Activated T-helper 1 cell treated with anti-CD3 and anti-CD28 coated beads, Interleukin-12 subunit alpha, Interleukin-12 subunit beta, Interleukin-2, Interleukin-4 antibody, amounts not matched to agents 30 ng/mL and 10 ng/mL and 1 ng/mL, durations not matched to agents 14 hours and 24 hours and 36 hours (primary cell): ENCODE data around the gene TNFAIP2. TPM values are rescaled to one million over a fixed set of nuclear protein-coding genes. Genes with fewer than 3 reads are reported as not detected.
"Not testable (repeated sequence)": the region's sequence is repeated elsewhere in the genome, so short reads cannot be mapped to it uniquely, and the experiment has no call there.

Experiments
- DNase-seq: peaks from one replicate; pipeline ENCODE4 v3.0.0; 2021; ENCODE audit warnings: low spot score
- H3K27ac Mint-ChIP-seq: one replicate; pipeline ENCODE4 v1.8.0; 2021; ENCODE audit warnings: mild to moderate bottlenecking, mixed read lengths
- H3K27me3 Mint-ChIP-seq: one replicate; pipeline ENCODE4 v1.8.0; 2022; ENCODE audit warnings: mild to moderate bottlenecking, moderate library complexity, mixed read lengths; ENCODE audit not compliant: insufficient read depth
- H3K36me3 Mint-ChIP-seq: one replicate; pipeline ENCODE4 v1.8.0; 2021; ENCODE audit warnings: low read depth, mixed read lengths
- H3K4me1 Mint-ChIP-seq: one replicate; pipeline ENCODE4 v1.8.0; 2021; ENCODE audit warnings: low read depth, mixed read lengths
- H3K4me3 Mint-ChIP-seq: one replicate; pipeline ENCODE4 v1.8.0; 2021; ENCODE audit warnings: mild to moderate bottlenecking, moderate library complexity, mixed read lengths
- H3K9me3 Mint-ChIP-seq: one replicate; pipeline ENCODE4 v1.8.0; 2021; ENCODE audit warnings: mixed read lengths
- intact Hi-C: fragments of 100-400 bp; cut with micrococcal nuclease; formaldehyde crosslinking; loops from one replicate; pipeline ENCODE4 v1.15.1; 2024
- total RNA-seq: library from RNA; stranded (reverse); gene quantifications from 2 replicates; pipeline ENCODE4 v1.2.3, GENCODE V29; 2022

The TNFAIP2 gene
- total RNA-seq, 1 donor from 2014 or later, result 2.3 TPM

- no peak overlapping the region for H3K27ac Mint-ChIP-seq
- no peaks in the 10 kb centered on the region for H3K9me3 Mint-ChIP-seq
- intact Hi-C loops, result loop anchor here (1.0 to 2.0 kb wide), 3 partner anchors 35 to 187 kb away; no protein-coding TSS in a partner anchor
- no peak for DNase-seq
- no peak overlapping the region for H3K4me3 Mint-ChIP-seq
- peaks cover 38% of the 10 kb centered on the region for H3K27me3 Mint-ChIP-seq
- H3K36me3 Mint-ChIP-seq, result no peaks in the 10 kb centered on the region
- peaks cover 5% of the 10 kb centered on the region for H3K4me1 Mint-ChIP-seq
These were observed 17.6 kb upstream of the TNFAIP2 start for GRCh38 chr14:103105580-103106150.

- DNase-seq, result no peak
- Mint-ChIP-seq H3K36me3 (no peaks in the 10 kb centered on the region), H3K27ac (no peak overlapping the region), H3K4me3 (no peak overlapping the region), H3K27me3 (peaks cover 23% of the 10 kb centered on the region), H3K9me3 (no peaks in the 10 kb centered on the region), H3K4me1 (peaks cover 5% of the 10 kb centered on the region)
- intact Hi-C loops, result no loop called here
These were observed 15.8 kb upstream of the TNFAIP2 start for GRCh38 chr14:103107455-103107854.

GRCh38 chr14:103107941-103108748, 15.1 kb upstream of the TNFAIP2 start:
- Mint-ChIP-seq H3K9me3 (no peaks in the 10 kb centered on the region), H3K4me3 (no peak overlapping the region), H3K27me3 (peaks cover 18% of the 10 kb centered on the region), H3K4me1 (peaks cover 8% of the 10 kb centered on the region), H3K27ac (no peak overlapping the region), H3K36me3 (no peaks in the 10 kb centered on the region)
- no peak for DNase-seq
- intact Hi-C loops, result no loop called here

GRCh38 chr14:103108749-103109207, 14.5 kb upstream of the TNFAIP2 start:
- H3K4me3 Mint-ChIP-seq, result no peak overlapping the region
- no peak overlapping the region for H3K27ac Mint-ChIP-seq
- intact Hi-C loops, result no loop called here
- H3K4me1 Mint-ChIP-seq, result peaks cover 9% of the 10 kb centered on the region
- no peaks in the 10 kb centered on the region for H3K36me3 Mint-ChIP-seq
- H3K9me3 Mint-ChIP-seq, result no peaks in the 10 kb centered on the region
- DNase-seq, result peak; percentile 21
- H3K27me3 Mint-ChIP-seq, result peaks cover 12% of the 10 kb centered on the region

- Mint-ChIP-seq H3K4me3 (no peak overlapping the region), H3K4me1 (peaks cover 12% of the 10 kb centered on the region), H3K27me3 (peaks cover 11% of the 10 kb centered on the region), H3K36me3 (no peaks in the 10 kb centered on the region), H3K27ac (no peak overlapping the region), H3K9me3 (no peaks in the 10 kb centered on the region)
- intact Hi-C loops, result no loop called here
- no peak for DNase-seq
These were observed 13.5 kb upstream of the TNFAIP2 start for GRCh38 chr14:103109535-103110441.

GRCh38 chr14:103110681-103111231, 12.5 kb upstream of the TNFAIP2 start:
- Mint-ChIP-seq H3K27me3 (peaks cover 6% of the 10 kb centered on the region), H3K36me3 (no peaks in the 10 kb centered on the region), H3K27ac (no peak overlapping the region), H3K4me1 (peaks cover 12% of the 10 kb centered on the region), H3K4me3 (no peak overlapping the region), H3K9me3 (no peaks in the 10 kb centered on the region)
- DNase-seq, result no peak
- intact Hi-C loops, result no loop called here

- intact Hi-C loops, result no loop called here
- Mint-ChIP-seq H3K27ac (no peak overlapping the region), H3K36me3 (no peaks in the 10 kb centered on the region), H3K9me3 (no peaks in the 10 kb centered on the region), H3K4me3 (no peak overlapping the region), H3K4me1 (peaks cover 12% of the 10 kb centered on the region), H3K27me3 (peaks cover 5% of the 10 kb centered on the region)
- no peak for DNase-seq
These were observed 11.9 kb upstream of the TNFAIP2 start for GRCh38 chr14:103111232-103111868.

- no peaks in the 10 kb centered on the region for H3K27me3 Mint-ChIP-seq
- peaks cover 12% of the 10 kb centered on the region for H3K4me1 Mint-ChIP-seq
- no peaks in the 10 kb centered on the region for H3K36me3 Mint-ChIP-seq
- no peak overlapping the region for H3K27ac Mint-ChIP-seq
- H3K4me3 Mint-ChIP-seq, result no peak overlapping the region
- intact Hi-C loops, result no loop called here
- DNase-seq, result no peak
- no peaks in the 10 kb centered on the region for H3K9me3 Mint-ChIP-seq
These were observed 10.6 kb upstream of the TNFAIP2 start for GRCh38 chr14:103112400-103113243.

- no peaks in the 10 kb centered on the region for H3K9me3 Mint-ChIP-seq
- H3K4me3 Mint-ChIP-seq, result no peak overlapping the region
- intact Hi-C loops, result no loop called here
- H3K36me3 Mint-ChIP-seq, result no peaks in the 10 kb centered on the region
- H3K27me3 Mint-ChIP-seq, result no peaks in the 10 kb centered on the region
- H3K27ac Mint-ChIP-seq, result no peak overlapping the region
- H3K4me1 Mint-ChIP-seq, result peaks cover 12% of the 10 kb centered on the region
- DNase-seq, result no peak
These were observed 10.0 kb upstream of the TNFAIP2 start for GRCh38 chr14:103113303-103113702.

GRCh38 chr14:103113774-103114173, 9.5 kb upstream of the TNFAIP2 start:
- no peaks in the 10 kb centered on the region for H3K27me3 Mint-ChIP-seq

GRCh38 chr14:103115086-103115679, 8.1 kb upstream of the TNFAIP2 start:
- H3K27me3 Mint-ChIP-seq, H3K36me3 Mint-ChIP-seq, H3K9me3 Mint-ChIP-seq, intact Hi-C loops, DNase-seq: not testable (repeated sequence)
- H3K4me1 Mint-ChIP-seq, result peaks cover 12% of the 10 kb centered on the region
- H3K27ac Mint-ChIP-seq, result peak overlapping the region; percentile 3
- H3K4me3 Mint-ChIP-seq, result peak overlapping the region; percentile 56

More at GRCh38 chr14:103113774-103114173, 9.5 kb upstream of the TNFAIP2 start:
- DNase-seq, result no peak
- H3K36me3 Mint-ChIP-seq, result no peaks in the 10 kb centered on the region
- no peak overlapping the region for H3K4me3 Mint-ChIP-seq
- peaks cover 12% of the 10 kb centered on the region for H3K4me1 Mint-ChIP-seq
- H3K27ac Mint-ChIP-seq, result no peak overlapping the region
- intact Hi-C loops, result no loop called here
- no peaks in the 10 kb centered on the region for H3K9me3 Mint-ChIP-seq
